ENCODE results near the gene CLASP1. TPM values are rescaled to one million over a fixed set of nuclear protein-coding genes. Genes with fewer than 3 reads are reported as not detected.

CLASP1 gene
- total and polyA plus RNA-seq, 2 donors (not counting 3 experiments of a cell fraction or from before 2014, with no cell fraction given): 10.0 to 57.9 TPM

- H3K79me2 ChIP-seq (ENCODE audit: control insufficient read depth, insufficient read depth, low read length): peaks cover 28% of the 10 kb centered on the region
- no peak overlapping the region for H3K4me3 ChIP-seq (replicated peaks in 1 of 3; ENCODE audit: insufficient read depth in 1 of 3, low read depth in 1 of 3, low read length in 3 of 3)
- H4K20me1 ChIP-seq (replicated peaks; ENCODE audit: control insufficient read depth, extremely low read depth, insufficient read depth, low read length): peaks cover 3% of the 10 kb centered on the region
- no TSS peak for BruUV-seq (replicated peaks)
- H2AFZ ChIP-seq (ENCODE audit: low read depth, low read length): no peak overlapping the region
- no peak overlapping the region for H3K9ac ChIP-seq (replicated peaks; ENCODE audit: extremely low read depth, insufficient read depth, low read length)
- intact Hi-C loops (cut with micrococcal nuclease): no loop called here
- FAIRE-seq (no peak), DNase-seq (ENCODE audit: low read depth, low spot score) (no peak)
- H3K36me3 ChIP-seq (ENCODE audit: control insufficient read depth in 2 of 2, extremely low read depth in 1 of 2, insufficient read depth in 2 of 2, low read length in 2 of 2): no peaks in the 10 kb centered on the region
- dilution Hi-C loops (cut with MboI; ENCODE audit: extremely low pct_ligation_motif_present, low sequenced_read_pairs): no loop called here
- peaks cover 6% of the 10 kb centered on the region for H3K4me1 ChIP-seq (ENCODE audit: control insufficient read depth, extremely low read depth, insufficient read depth, low read length)
- no peaks in the 10 kb centered on the region for H3K9me3 ChIP-seq (replicated peaks; ENCODE audit: control insufficient read depth, insufficient read depth, low read length)
- TF ChIP-seq MYC (IDR thresholded peaks at IDR 0.05; ENCODE audit: low read depth, low read length): no peak
- no peak for TF ChIP-seq FOS (IDR thresholded peaks at IDR 0.05; ENCODE audit: borderline replicate concordance, insufficient read depth, low read length)
- TF ChIP-seq, protein P1, sequence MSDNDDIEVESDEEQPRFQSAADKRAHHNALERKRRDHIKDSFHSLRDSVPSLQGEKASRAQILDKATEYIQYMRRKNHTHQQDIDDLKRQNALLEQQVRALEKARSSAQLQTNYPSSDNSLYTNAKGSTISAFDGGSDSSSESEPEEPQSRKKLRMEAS (IDR thresholded peaks at IDR 0.05; ENCODE audit: insufficient read depth, insufficient read length): no peak
- no peak for TF ChIP-seq POLR2A (IDR thresholded peaks at IDR 0.05; ENCODE audit: low read depth, low read length)
- TF ChIP-seq GATA2 (IDR thresholded peaks at IDR 0.05; ENCODE audit: insufficient read depth, insufficient read length, low read depth, low read length): no peak
- no peak for TF ChIP-seq CTCF (IDR thresholded peaks at IDR 0.05; ENCODE audit: extremely low read depth in 1 of 2, insufficient read depth in 1 of 2, low read depth in 1 of 2, low read length in 2 of 2)
- TF ChIP-seq POLR2AphosphoS5 (IDR thresholded peaks at IDR 0.05; ENCODE audit: insufficient read depth, low read depth, low read length): no peak
- TF ChIP-seq JUN (IDR thresholded peaks at IDR 0.05; ENCODE audit: borderline replicate concordance, insufficient read depth, insufficient read length, low read depth): no peak
- no peak for TF ChIP-seq EZH2 (IDR thresholded peaks at IDR 0.05; ENCODE audit: borderline replicate concordance, low read depth, low read length, severe bottlenecking)
- ChIA-PET CTCF (interaction anchor here (1.2 kb wide), 1 partner anchor 181 kb away, joined by 3 read pairs; no protein-coding TSS in a partner anchor), POLR2A (no interaction called here)
- no peak overlapping the region for H3K27ac ChIP-seq (ENCODE audit: insufficient read depth, low read depth, low read length)
- H3K4me2 ChIP-seq (ENCODE audit: insufficient read depth, low read length): no peak overlapping the region
- H3K9me1 ChIP-seq (replicated peaks; ENCODE audit: control insufficient read depth, extremely low read depth, insufficient read depth, low read length): no peaks in the 10 kb centered on the region
- no peaks in the 10 kb centered on the region for H3K27me3 ChIP-seq (ENCODE audit: control insufficient read depth in 2 of 2, insufficient read depth in 2 of 2, low read length in 2 of 2)
Measured at GRCh38 chr2:121536850-121537557, 112.3 kb downstream of the CLASP1 start.

Measured in endothelial cell of umbilical vein (primary cell).